OCI-LY3 (cell line): ENCODE results near the gene SMARCA4.

Experiments
- H2AFZ ChIP-seq: fragments of 200-600, 300-600 bp; shearing (Covaris generic); 2 replicates; pipeline ENCODE4 v1.6.0; 2014; ENCODE audit warnings: antibody characterized with exemption, low read depth, low read length
- H3K27ac ChIP-seq: fragments of 200-600, 300-600 bp; sonication (generic); 2 replicates; pipeline ENCODE4 v1.5.1; 2014; ENCODE audit warnings: mild to moderate bottlenecking, low read length, moderate library complexity, mixed read lengths
- H3K27me3 ChIP-seq: fragments of 200-600, 300-600 bp; sonication (generic); 2 replicates; pipeline ENCODE4 v1.6.1; 2014; ENCODE audit warnings: low read depth, low read length, mixed read lengths
- H3K36me3 ChIP-seq: fragments of 200-600, 300-600 bp; sonication (generic); replicated peaks from 2 replicates; pipeline ENCODE3; 2014; ENCODE audit warnings: low read depth, low read length, mixed read lengths
- H3K4me1 ChIP-seq: fragments of 300-600, 200-600 bp; sonication (generic); 2 replicates; pipeline ENCODE4 v1.6.1; 2014; ENCODE audit warnings: low read length, mixed read lengths
- H3K4me2 ChIP-seq: fragments of 200-600, 300-600 bp; sonication (generic); 2 replicates; pipeline ENCODE4 v1.6.1; 2014; ENCODE audit warnings: low read length, mixed read lengths
- H3K4me3 ChIP-seq: fragments of 300-600, 200-600 bp; sonication (generic); 2 replicates; pipeline ENCODE4 v1.5.1; 2014; ENCODE audit warnings: antibody characterized with exemption, mild to moderate bottlenecking, low read length, moderate library complexity
- H3K79me2 ChIP-seq: fragments of 300-600, 200-600 bp; shearing (Covaris generic); 2 replicates; pipeline ENCODE4 v1.6.1; 2014; ENCODE audit warnings: mild to moderate bottlenecking, low read length, mixed read lengths
- H3K9ac ChIP-seq: fragments of 300-600, 200-600 bp; shearing (Covaris generic); 2 replicates; pipeline ENCODE4 v1.6.0; 2014; ENCODE audit warnings: mild to moderate bottlenecking, low read length, moderate library complexity
- H3K9me3 ChIP-seq: fragments of 200-600, 300-600 bp; shearing (Covaris generic); 2 replicates; pipeline ENCODE4 v1.6.1; 2014; ENCODE audit warnings: low read length, mixed read lengths; ENCODE audit not compliant: insufficient read depth
- H4K20me1 ChIP-seq: fragments of 200-600, 300-600 bp; sonication (generic); 2 replicates; pipeline ENCODE4 v1.6.1; 2016; ENCODE audit warnings: low read length, mixed read lengths; ENCODE audit not compliant: insufficient read depth
- EZH2phosphoT487 ChIP-seq: fragments of 200-600 bp; shearing (Covaris generic); IDR thresholded peaks from 2 replicates; pipeline ENCODE4 v1.6.1; 2018; ENCODE audit warnings: antibody characterized with exemption, mixed run types, low read depth
- TF ChIP-seq, protein P1 (sequence below): fragments of 200-600, 300-600 bp; sonication (generic); IDR thresholded peaks from 2 replicates; pipeline ENCODE4 v1.5.1; 2014; ENCODE audit warnings: antibody characterized with exemption, low read length, low read depth

SMARCA4 gene

DNA sequence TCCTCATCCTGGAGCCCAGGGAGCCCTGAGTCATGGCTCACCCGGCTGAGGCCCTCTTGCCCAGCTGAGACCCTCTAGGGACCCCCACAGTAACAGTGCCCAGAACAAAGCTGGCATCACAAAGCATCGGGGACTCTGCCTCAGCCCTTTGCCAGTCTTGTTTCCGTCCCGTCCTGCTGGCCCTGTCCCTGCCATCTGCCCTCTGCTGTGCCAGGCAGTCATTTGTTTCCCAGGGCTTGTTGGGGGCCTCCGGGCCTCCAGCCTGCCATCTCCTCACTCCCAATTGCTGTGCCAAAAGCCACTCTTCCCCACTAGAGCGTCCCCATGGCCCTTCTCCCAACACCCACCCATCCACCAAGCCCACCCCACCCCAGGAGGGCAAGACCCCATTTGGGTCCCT, 64.2 kb downstream of the SMARCA4 start:
- Histone ChIP-seq H3K4me2 (no peak overlapping the region), H3K9me3 (no peaks in the 10 kb centered on the region), H3K9ac (no peak overlapping the region), H3K4me1 (no peaks in the 10 kb centered on the region), H3K27me3 (no peaks in the 10 kb centered on the region), H3K79me2 (no peaks in the 10 kb centered on the region), H3K27ac (no peak overlapping the region), H4K20me1 (peaks cover 8% of the 10 kb centered on the region), H3K4me3 (no peak overlapping the region), H3K36me3 (peaks cover 60% of the 10 kb centered on the region), H2AFZ (no peak overlapping the region)
- no peak for TF ChIP-seq EZH2phosphoT487
- TF ChIP-seq, protein P1, sequence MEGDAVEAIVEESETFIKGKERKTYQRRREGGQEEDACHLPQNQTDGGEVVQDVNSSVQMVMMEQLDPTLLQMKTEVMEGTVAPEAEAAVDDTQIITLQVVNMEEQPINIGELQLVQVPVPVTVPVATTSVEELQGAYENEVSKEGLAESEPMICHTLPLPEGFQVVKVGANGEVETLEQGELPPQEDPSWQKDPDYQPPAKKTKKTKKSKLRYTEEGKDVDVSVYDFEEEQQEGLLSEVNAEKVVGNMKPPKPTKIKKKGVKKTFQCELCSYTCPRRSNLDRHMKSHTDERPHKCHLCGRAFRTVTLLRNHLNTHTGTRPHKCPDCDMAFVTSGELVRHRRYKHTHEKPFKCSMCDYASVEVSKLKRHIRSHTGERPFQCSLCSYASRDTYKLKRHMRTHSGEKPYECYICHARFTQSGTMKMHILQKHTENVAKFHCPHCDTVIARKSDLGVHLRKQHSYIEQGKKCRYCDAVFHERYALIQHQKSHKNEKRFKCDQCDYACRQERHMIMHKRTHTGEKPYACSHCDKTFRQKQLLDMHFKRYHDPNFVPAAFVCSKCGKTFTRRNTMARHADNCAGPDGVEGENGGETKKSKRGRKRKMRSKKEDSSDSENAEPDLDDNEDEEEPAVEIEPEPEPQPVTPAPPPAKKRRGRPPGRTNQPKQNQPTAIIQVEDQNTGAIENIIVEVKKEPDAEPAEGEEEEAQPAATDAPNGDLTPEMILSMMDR, result no peak

DNA sequence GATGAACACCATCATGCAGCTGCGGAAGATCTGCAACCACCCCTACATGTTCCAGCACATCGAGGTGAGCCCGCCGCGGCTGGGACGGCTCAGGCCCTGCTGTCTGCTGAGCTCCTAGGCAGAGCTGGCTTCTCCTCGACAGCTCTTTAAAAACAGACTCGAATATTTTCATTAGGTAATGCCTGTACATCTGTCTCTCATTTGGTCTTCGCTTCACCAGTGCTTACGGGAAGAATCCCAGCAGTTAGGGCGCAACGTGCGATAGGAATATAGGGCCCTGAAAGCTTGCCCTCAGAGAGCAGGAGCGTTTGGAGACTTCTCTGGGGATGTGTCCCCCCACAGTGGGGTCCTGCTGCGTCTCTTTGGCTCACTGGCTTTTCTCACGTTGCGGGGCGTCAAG, 64.6 kb downstream of the SMARCA4 start:
- no peaks in the 10 kb centered on the region for H3K9me3 ChIP-seq
- H4K20me1 ChIP-seq, result peaks cover 8% of the 10 kb centered on the region
- no peak for TF ChIP-seq EZH2phosphoT487
- TF ChIP-seq, protein P1, result no peak
- H3K27ac ChIP-seq, result no peak overlapping the region
- no peaks in the 10 kb centered on the region for H3K27me3 ChIP-seq
- H3K36me3 ChIP-seq, result peaks cover 60% of the 10 kb centered on the region
- H2AFZ ChIP-seq, result no peak overlapping the region
- H3K4me3 ChIP-seq, result no peak overlapping the region
- H3K4me1 ChIP-seq, result no peaks in the 10 kb centered on the region
- no peaks in the 10 kb centered on the region for H3K79me2 ChIP-seq
- H3K4me2 ChIP-seq, result no peak overlapping the region
- H3K9ac ChIP-seq, result no peak overlapping the region

DNA sequence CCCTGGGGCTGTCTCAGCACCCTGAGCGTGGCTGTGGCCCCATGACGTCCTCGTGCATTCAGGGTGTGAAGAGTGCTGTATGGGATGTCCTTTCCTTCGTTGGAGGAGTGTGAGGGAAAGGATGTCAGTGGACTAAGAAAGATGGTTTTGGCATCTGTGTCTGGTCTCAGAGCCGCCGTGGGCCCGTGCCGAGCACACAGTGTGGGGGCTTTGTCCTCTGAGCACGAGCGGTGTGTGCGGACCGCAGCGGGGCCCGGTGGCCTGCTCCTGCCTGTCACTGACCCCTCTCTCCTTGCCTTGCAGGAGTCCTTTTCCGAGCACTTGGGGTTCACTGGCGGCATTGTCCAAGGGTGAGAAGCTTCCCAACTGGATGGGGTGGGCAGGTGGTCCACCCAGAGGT, 65.2 kb downstream of the SMARCA4 start:
- Histone ChIP-seq H3K4me2 (no peak overlapping the region), H3K4me1 (no peaks in the 10 kb centered on the region), H4K20me1 (peaks cover 8% of the 10 kb centered on the region), H3K27me3 (no peaks in the 10 kb centered on the region), H3K4me3 (no peak overlapping the region), H3K27ac (no peak overlapping the region), H2AFZ (no peak overlapping the region), H3K36me3 (peaks cover 65% of the 10 kb centered on the region), H3K79me2 (no peaks in the 10 kb centered on the region), H3K9me3 (no peaks in the 10 kb centered on the region), H3K9ac (no peak overlapping the region)
- TF ChIP-seq, protein P1, result no peak
- no peak for TF ChIP-seq EZH2phosphoT487

DNA sequence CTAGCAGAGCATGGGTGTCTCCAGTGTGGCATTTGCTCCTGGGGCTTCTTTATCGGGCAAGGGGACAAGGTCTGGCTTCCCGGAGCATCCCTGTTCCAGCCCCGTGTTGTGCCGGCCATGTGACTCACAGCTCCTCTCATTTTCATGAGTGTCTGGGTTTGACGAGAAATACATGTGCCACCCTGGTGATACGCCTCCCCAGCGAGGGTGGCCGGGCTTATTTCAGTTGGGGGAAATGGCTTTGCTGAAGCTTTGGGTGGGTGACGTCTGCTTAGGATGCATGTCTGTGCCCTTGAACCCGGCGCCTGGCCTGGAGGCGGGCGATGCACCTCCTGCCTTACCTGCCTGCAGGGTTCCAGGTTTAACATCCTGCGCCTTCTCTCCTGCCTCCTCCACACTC, 66.6 kb downstream of the SMARCA4 start:
- no peak for TF ChIP-seq EZH2phosphoT487
- TF ChIP-seq, protein P1, result no peak
- peaks cover 8% of the 10 kb centered on the region for H4K20me1 ChIP-seq
- H3K36me3 ChIP-seq, result peaks cover 68% of the 10 kb centered on the region

More for the DNA sequence above, 66.6 kb downstream of the SMARCA4 start:
- Histone ChIP-seq H3K27ac (no peak overlapping the region), H3K79me2 (no peaks in the 10 kb centered on the region), H3K4me3 (no peak overlapping the region), H3K27me3 (no peaks in the 10 kb centered on the region), H2AFZ (no peak overlapping the region), H3K4me2 (no peak overlapping the region), H3K9ac (no peak overlapping the region), H3K9me3 (no peaks in the 10 kb centered on the region), H3K4me1 (no peaks in the 10 kb centered on the region)
